SK-N-DZ (cell line): ENCODE results near the gene TMEM158.

ENCODE experiments used
- small RNA-seq, 2 experiments: library from RNA; depleted of rRNA; stranded (forward); fragments of <200 nt; gene quantifications; one replicate each; pipeline ENCODE3, GENCODE V24; 2014

Gene TMEM158

Small RNA genes lying within 50 kb of the gene (small RNA-seq; reads per million reads assigned to genes)
- gene RF00012: 0.10 to 0.84 reads per million in 2 experiments
